ENCODE data around the gene C3orf20. TPM values are rescaled to one million over a fixed set of nuclear protein-coding genes. Genes with fewer than 3 reads are reported as not detected.

The C3orf20 gene
- total and polyA plus RNA-seq, 2 of the 4 experiments (the other 2 are of a cell fraction), result not detected

DNA sequence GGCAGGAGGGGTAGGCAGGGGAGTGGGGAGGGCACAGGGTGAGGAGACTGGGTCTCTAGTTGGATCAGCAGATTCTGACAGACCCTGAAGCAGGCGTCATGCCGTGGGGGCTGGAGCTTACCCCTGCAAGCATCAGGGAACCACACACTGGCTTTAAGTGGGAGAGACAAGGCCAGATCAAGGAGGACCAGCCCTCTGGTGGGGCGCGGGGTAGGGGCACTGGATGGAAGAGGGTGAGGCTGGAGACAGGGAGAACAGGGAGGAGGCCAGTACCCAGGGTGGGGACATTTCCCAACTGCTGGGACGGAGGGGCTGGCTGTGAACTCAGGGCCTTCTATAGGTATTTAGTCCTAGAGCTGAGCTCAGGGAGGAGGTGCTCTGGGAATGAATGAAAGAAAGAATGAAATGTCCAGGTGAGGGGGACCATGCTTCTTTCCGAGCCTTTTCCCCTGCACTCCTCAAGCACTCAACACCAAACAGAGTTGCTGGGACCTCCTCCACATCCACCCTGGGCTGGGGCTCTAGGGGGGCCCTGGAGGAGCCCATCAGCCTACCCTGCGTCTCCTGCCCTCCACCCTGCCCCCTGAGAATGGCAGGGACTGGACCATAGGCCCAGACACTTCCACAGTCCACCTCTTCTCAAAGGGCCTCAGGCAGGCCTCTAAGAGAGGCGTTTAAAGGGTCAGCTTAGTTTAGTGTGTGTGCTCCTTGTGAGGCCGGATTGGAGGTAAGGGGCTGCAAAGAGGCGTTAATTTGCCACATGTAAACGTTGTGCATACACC is 94.8 kb downstream of the C3orf20 start:
- Histone ChIP-seq H3K27me3 (ENCODE audit: control insufficient read depth, insufficient read depth, low read length) (peaks cover 11% of the 10 kb centered on the region; the same call in 1 of the 2 replicates), H3K23ac (ENCODE audit: low read depth, low read length) (no peak overlapping the region), H3K27ac (ENCODE audit: insufficient read depth, low read length) (no peak overlapping the region), H3K36me3 (ENCODE audit: control insufficient read depth, insufficient read depth, low read length) (no peaks in the 10 kb centered on the region), H3K79me1 (ENCODE audit: low read depth in 1 of 2, low read length in 2 of 2) (no peaks in the 10 kb centered on the region), H3K4me2 (ENCODE audit: low read depth, low read length) (no peak overlapping the region), H3K9me1 (ENCODE audit: insufficient read depth, low read length) (no peaks in the 10 kb centered on the region), H2BK5ac (ENCODE audit: low read depth, low read length, poor library complexity, severe bottlenecking) (no peak overlapping the region), H3K56ac (ENCODE audit: extremely low read depth, insufficient read depth, low read length) (no peak overlapping the region), H3K14ac (replicated peaks; ENCODE audit: low read depth, low read length) (no peak overlapping the region), H4K20me1 (ENCODE audit: insufficient read depth, low read length) (no peaks in the 10 kb centered on the region), H2AK9ac (replicated peaks; ENCODE audit: low read depth, low read length, poor library complexity) (no peak overlapping the region), H3K4me3 (ENCODE audit: insufficient read depth, low read depth, low read length) (no peak overlapping the region), H2AK5ac (ENCODE audit: low read depth, low read length) (no peak overlapping the region), H3K4me1 (ENCODE audit: control insufficient read depth, insufficient read depth, low read length) (no peaks in the 10 kb centered on the region), H2BK20ac (ENCODE audit: low read depth, low read length) (no peak overlapping the region), H3K4ac (ENCODE audit: low read depth, low read length) (no peak overlapping the region), H2AFZ (replicated peaks; ENCODE audit: low read length, poor library complexity) (no peak overlapping the region), H4K8ac (ENCODE audit: low read depth in 2 of 2, low read length in 2 of 2) (no peak overlapping the region), H2BK120ac (ENCODE audit: low read depth, low read length) (no peak overlapping the region), H2BK15ac (ENCODE audit: low read depth, low read length) (no peak overlapping the region), H3K9me3 (ENCODE audit: control insufficient read depth, insufficient read depth, low read length) (no peaks in the 10 kb centered on the region), H4K91ac (ENCODE audit: insufficient read depth, low read depth, low read length) (no peak overlapping the region), H3K9ac (ENCODE audit: low read depth, low read length) (no peak overlapping the region), H4K5ac (ENCODE audit: low read depth, low read length) (no peak overlapping the region), H3K18ac (ENCODE audit: low read depth, low read length) (no peak overlapping the region)
- intact Hi-C loops (cut with micrococcal nuclease), result no loop called here
- DNase-seq (no peak), ATAC-seq (ENCODE audit: low read depth) (no peak)
- dilution Hi-C loops (cut with HindIII; ENCODE audit: low sequenced_read_pairs, unreplicated experiment), result no loop called here
- WGBS, 2 experiments (ENCODE audit: extremely low coverage in 2 of 2, insufficient read length in 1 of 2), result 63% methylated on average over 7 of the region's 11 CpGs; no CpG with 5 or more reads in 1 of the 2 experiments
- CTCF ChIA-PET, result no interaction called here
- no TSS peak for BruUV-seq (replicated peaks)
- TF ChIP-seq RCOR1 (IDR thresholded peaks at IDR 0.05; ENCODE audit: insufficient replicate concordance, low read length) (no peak), POLR2A (IDR thresholded peaks at IDR 0.05; ENCODE audit: low read depth, low read length) (no peak), MXI1 (IDR thresholded peaks at IDR 0.05; ENCODE audit: borderline replicate concordance, low read depth, low read length) (no peak), BHLHE40 (IDR thresholded peaks at IDR 0.05; ENCODE audit: low read depth, low read length) (no peak), FOS (IDR thresholded peaks at IDR 0.05; ENCODE audit: low read depth, low read length) (no peak), RAD21 (IDR thresholded peaks at IDR 0.05; ENCODE audit: low read length) (no peak), MAZ (IDR thresholded peaks at IDR 0.05; ENCODE audit: borderline replicate concordance, low read depth, low read length) (no peak), MAFK (IDR thresholded peaks at IDR 0.05; ENCODE audit: low read depth, low read length) (no peak)
- TF ChIP-seq, protein P1, sequence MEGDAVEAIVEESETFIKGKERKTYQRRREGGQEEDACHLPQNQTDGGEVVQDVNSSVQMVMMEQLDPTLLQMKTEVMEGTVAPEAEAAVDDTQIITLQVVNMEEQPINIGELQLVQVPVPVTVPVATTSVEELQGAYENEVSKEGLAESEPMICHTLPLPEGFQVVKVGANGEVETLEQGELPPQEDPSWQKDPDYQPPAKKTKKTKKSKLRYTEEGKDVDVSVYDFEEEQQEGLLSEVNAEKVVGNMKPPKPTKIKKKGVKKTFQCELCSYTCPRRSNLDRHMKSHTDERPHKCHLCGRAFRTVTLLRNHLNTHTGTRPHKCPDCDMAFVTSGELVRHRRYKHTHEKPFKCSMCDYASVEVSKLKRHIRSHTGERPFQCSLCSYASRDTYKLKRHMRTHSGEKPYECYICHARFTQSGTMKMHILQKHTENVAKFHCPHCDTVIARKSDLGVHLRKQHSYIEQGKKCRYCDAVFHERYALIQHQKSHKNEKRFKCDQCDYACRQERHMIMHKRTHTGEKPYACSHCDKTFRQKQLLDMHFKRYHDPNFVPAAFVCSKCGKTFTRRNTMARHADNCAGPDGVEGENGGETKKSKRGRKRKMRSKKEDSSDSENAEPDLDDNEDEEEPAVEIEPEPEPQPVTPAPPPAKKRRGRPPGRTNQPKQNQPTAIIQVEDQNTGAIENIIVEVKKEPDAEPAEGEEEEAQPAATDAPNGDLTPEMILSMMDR (conservative IDR thresholded peaks at IDR 0.05; ENCODE audit: low read depth, low read length), result no peak
- TF ChIP-seq, protein P2, sequence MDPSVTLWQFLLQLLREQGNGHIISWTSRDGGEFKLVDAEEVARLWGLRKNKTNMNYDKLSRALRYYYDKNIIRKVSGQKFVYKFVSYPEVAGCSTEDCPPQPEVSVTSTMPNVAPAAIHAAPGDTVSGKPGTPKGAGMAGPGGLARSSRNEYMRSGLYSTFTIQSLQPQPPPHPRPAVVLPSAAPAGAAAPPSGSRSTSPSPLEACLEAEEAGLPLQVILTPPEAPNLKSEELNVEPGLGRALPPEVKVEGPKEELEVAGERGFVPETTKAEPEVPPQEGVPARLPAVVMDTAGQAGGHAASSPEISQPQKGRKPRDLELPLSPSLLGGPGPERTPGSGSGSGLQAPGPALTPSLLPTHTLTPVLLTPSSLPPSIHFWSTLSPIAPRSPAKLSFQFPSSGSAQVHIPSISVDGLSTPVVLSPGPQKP (IDR thresholded peaks at IDR 0.05; ENCODE audit: borderline replicate concordance, low read depth, low read length), result no peak
- TF ChIP-seq, protein P3, sequence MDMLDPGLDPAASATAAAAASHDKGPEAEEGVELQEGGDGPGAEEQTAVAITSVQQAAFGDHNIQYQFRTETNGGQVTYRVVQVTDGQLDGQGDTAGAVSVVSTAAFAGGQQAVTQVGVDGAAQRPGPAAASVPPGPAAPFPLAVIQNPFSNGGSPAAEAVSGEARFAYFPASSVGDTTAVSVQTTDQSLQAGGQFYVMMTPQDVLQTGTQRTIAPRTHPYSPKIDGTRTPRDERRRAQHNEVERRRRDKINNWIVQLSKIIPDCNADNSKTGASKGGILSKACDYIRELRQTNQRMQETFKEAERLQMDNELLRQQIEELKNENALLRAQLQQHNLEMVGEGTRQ (IDR thresholded peaks at IDR 0.05; ENCODE audit: low read depth, low read length), result no peak
- in situ Hi-C loops (cut with MboI; ENCODE audit: low sequenced_read_pairs), result no loop called here
- POLR2A ChIA-PET (ENCODE audit: unreplicated experiment), result interaction anchor here (0.6 kb wide), 1 partner anchor 191 kb away, joined by 6 read pairs; no protein-coding TSS in a partner anchor
